GM18507 (cell line): ENCODE data around the gene PLEKHG2.
A peak's percentile ranks its signal among the peaks of the same experiment; 100 is the strongest.
"Not testable (repeated sequence)": the region's sequence is repeated elsewhere in the genome, so short reads cannot be mapped to it uniquely, and the experiment has no call there.

Experiments used
- DNase-seq: peaks from one replicate; pipeline ENCODE4 v3.0.0; 2011; ENCODE audit warnings: low read depth; ENCODE audit not compliant: insufficient read length; ENCODE audit errors: extremely low spot score
- FAIRE-seq: peaks from 2 replicates; lab custom pipeline; 2011; peaks lifted over from hg19 to GRCh38; lab: Jason Lieb, UNC

Gene PLEKHG2

GRCh38 chr19:39412100-39412866 lies at the start of gene PLEKHG2:
Gene PLEKHG2, plus strand, starts transcription at chr19:39412669. Its CDS starts 1,418 bp downstream, at chr19:39414087.
- peak; percentile 97 for FAIRE-seq
- peak; percentile 96 for DNase-seq

GRCh38 chr19:39362682-39363657 lies 49.5 kb upstream of the PLEKHG2 start:
- DNase-seq (no peak), FAIRE-seq (no peak)

- FAIRE-seq (no peak), DNase-seq (no peak)
These were observed 48.5 kb upstream of the PLEKHG2 start for GRCh38 chr19:39363901-39364457.

- no peak for DNase-seq
- FAIRE-seq, result no peak
These were observed 46.9 kb upstream of the PLEKHG2 start for GRCh38 chr19:39365531-39365930.

GRCh38 chr19:39369200-39369599 lies 43.3 kb upstream of the PLEKHG2 start:
- DNase-seq (no peak), FAIRE-seq (no peak)

GRCh38 chr19:39370735-39371134 lies 41.7 kb upstream of the PLEKHG2 start:
- DNase-seq, result no peak
- FAIRE-seq, result no peak

- no peak for FAIRE-seq
These were observed 40.2 kb upstream of the PLEKHG2 start for GRCh38 chr19:39372047-39372802.

GRCh38 chr19:39372941-39373340 lies 39.5 kb upstream of the PLEKHG2 start:
- no peak for DNase-seq
- no peak for FAIRE-seq

More at GRCh38 chr19:39372047-39372802, 40.2 kb upstream of the PLEKHG2 start:
- DNase-seq, result no peak

- no peak for FAIRE-seq
- DNase-seq, result no peak
These were observed 36.5 kb upstream of the PLEKHG2 start for GRCh38 chr19:39375929-39376328.

- FAIRE-seq (no peak), DNase-seq (no peak)
These were observed 34.8 kb upstream of the PLEKHG2 start for GRCh38 chr19:39377373-39378362.

GRCh38 chr19:39379366-39379765 lies 33.1 kb upstream of the PLEKHG2 start:
- not testable (repeated sequence) for FAIRE-seq

GRCh38 chr19:39379865-39380396 lies 32.5 kb upstream of the PLEKHG2 start:
- DNase-seq, result no peak
- no peak for FAIRE-seq

More at GRCh38 chr19:39379366-39379765, 33.1 kb upstream of the PLEKHG2 start:
- not testable (repeated sequence) for DNase-seq

GRCh38 chr19:39380521-39381502 lies 31.7 kb upstream of the PLEKHG2 start:
- DNase-seq, result no peak
- FAIRE-seq, result no peak

GRCh38 chr19:39381910-39382611 lies 30.4 kb upstream of the PLEKHG2 start:
- DNase-seq, result no peak
- no peak for FAIRE-seq

- FAIRE-seq, result no peak
- no peak for DNase-seq
These were observed 29.3 kb upstream of the PLEKHG2 start for GRCh38 chr19:39382991-39383828.
